Activated T-helper 1 cell treated with Interleukin-2 at 50 U/mL for 16 hours (primary cell): Measurements from ENCODE around the gene CKB.
A peak's percentile ranks its signal among the peaks of the same experiment; 100 is the strongest.

Experiments
- DNase-seq: peaks from one replicate; pipeline ENCODE4 v3.0.0-alpha.2; 2020; ENCODE audit warnings: low read depth

The CKB gene

GRCh38 chr14:103549361-103550311 is 27.0 kb upstream of the CKB start:
- DNase-seq = no peak

GRCh38 chr14:103548463-103549351 is 26.1 kb upstream of the CKB start:
- DNase-seq = no peak

GRCh38 chr14:103547941-103548462 is 25.4 kb upstream of the CKB start:
- DNase-seq = no peak

- DNase-seq = no peak
Measured at GRCh38 chr14:103547455-103547940, 24.9 kb upstream of the CKB start.

GRCh38 chr14:103546652-103547454 is 24.2 kb upstream of the CKB start:
- DNase-seq = peak; percentile 55

- DNase-seq = no peak
Measured at GRCh38 chr14:103545915-103546651, 23.5 kb upstream of the CKB start.

GRCh38 chr14:103545219-103545914 is 22.7 kb upstream of the CKB start:
- no peak for DNase-seq

- DNase-seq = no peak
Measured at GRCh38 chr14:103544388-103545218, 22.0 kb upstream of the CKB start.

GRCh38 chr14:103543721-103544387 is 21.2 kb upstream of the CKB start:
- no peak for DNase-seq

GRCh38 chr14:103543140-103543539 is 20.5 kb upstream of the CKB start:
- no peak for DNase-seq

GRCh38 chr14:103542605-103543088 is 20.0 kb upstream of the CKB start:
- DNase-seq = no peak

GRCh38 chr14:103541709-103542604 is 19.3 kb upstream of the CKB start:
- no peak for DNase-seq

- no peak for DNase-seq
Measured at GRCh38 chr14:103540821-103541708, 18.4 kb upstream of the CKB start.

GRCh38 chr14:103539056-103539825 is 16.6 kb upstream of the CKB start:
- no peak for DNase-seq

GRCh38 chr14:103538291-103539055 is 15.8 kb upstream of the CKB start:
- DNase-seq = no peak
